Liver (tissue), 9 donors: ENCODE data around the gene C1orf52. TPM values are rescaled to one million over a fixed set of nuclear protein-coding genes. Genes with fewer than 3 reads are reported as not detected.

Experiments used
- DNase-seq: peaks from one replicate; pipeline ENCODE4 v3.0.0-alpha.2; 2017; ENCODE audit warnings: low spot score
- H3K27ac ChIP-seq, 2 donors: one replicate each; pipeline ENCODE4 v1.7.0; 2013; ENCODE audit warnings: inconsistent platforms in 2 of 2, low read length in 2 of 2, control low read depth in 1 of 2, low read depth in 1 of 2, mild to moderate bottlenecking in 1 of 2
- H3K27me3 ChIP-seq, 4 donors: one replicate each; pipeline versions ENCODE4 v1.6.1 to v1.7.0; 2013; ENCODE audit warnings: low read length in 3 of 4, inconsistent platforms in 1 of 4, mild to moderate bottlenecking in 1 of 4, moderate library complexity in 1 of 4; ENCODE audit not compliant: control insufficient read depth in 4 of 4, insufficient read depth in 4 of 4
- H3K36me3 ChIP-seq, 4 donors: one replicate each; pipeline versions ENCODE4 v1.6.1 to v1.7.0; 2013; ENCODE audit warnings: low read length in 3 of 4, mild to moderate bottlenecking in 3 of 4, low read depth in 1 of 4, moderate library complexity in 1 of 4; ENCODE audit not compliant: control insufficient read depth in 4 of 4, insufficient read depth in 3 of 4
- H3K4me1 ChIP-seq, 4 donors: one replicate each; pipeline versions ENCODE4 v1.6.1 to v1.7.0; 2013; ENCODE audit warnings: low read length in 3 of 4, mild to moderate bottlenecking in 3 of 4, moderate library complexity in 1 of 4; ENCODE audit not compliant: control insufficient read depth in 4 of 4, insufficient read depth in 4 of 4
- H3K4me3 ChIP-seq, 3 donors: one replicate each; pipeline versions ENCODE4 v1.6.1 to v1.7.0; 2013; ENCODE audit warnings: low read length in 3 of 3, control low read depth in 1 of 3, low read depth in 1 of 3, mild to moderate bottlenecking in 1 of 3
- H3K9ac ChIP-seq, 2 donors: one replicate each; pipeline ENCODE4 v1.7.0; 2013; ENCODE audit warnings: low read length in 2 of 2, mild to moderate bottlenecking in 2 of 2, moderate library complexity in 2 of 2, control low read depth in 1 of 2, low read depth in 1 of 2
- H3K9me3 ChIP-seq, 4 donors: one replicate each; pipeline versions ENCODE4 v1.6.1 to v1.7.0; 2013; ENCODE audit warnings: low read length in 3 of 4; ENCODE audit not compliant: control insufficient read depth in 4 of 4
- CTCF ChIP-seq: fragments of 150-350 bp; IDR thresholded peaks from 2 replicates; pipeline ENCODE4 v1.5.1; 2017; ENCODE audit warnings: improper control_type of control experiment, low read depth, low read length; ENCODE audit not compliant: missing input control
- EGR1 ChIP-seq, 2 donors: IDR thresholded peaks; 2 replicates each; pipeline ENCODE4 v1.6.1; 2016 to 2018; ENCODE audit warnings: antibody characterized with exemption in 2 of 2, low read depth in 2 of 2
- FOXA1 ChIP-seq: IDR thresholded peaks from 2 replicates; pipeline ENCODE4 v1.6.1; 2016; ENCODE audit warnings: antibody characterized with exemption
- FOXA2 ChIP-seq: IDR thresholded peaks from 2 replicates; pipeline ENCODE4 v1.6.1; 2016; ENCODE audit warnings: antibody characterized with exemption
- GABPA ChIP-seq, 2 donors: IDR thresholded peaks in 1 of 2; conservative IDR thresholded peaks in 1 of 2; 2 replicates each; pipeline ENCODE4 v1.6.1; 2016; ENCODE audit warnings: antibody characterized with exemption in 2 of 2, mild to moderate bottlenecking in 1 of 2, moderate library complexity in 1 of 2
- HNF4A ChIP-seq, 2 donors: conservative IDR thresholded peaks; 2 replicates each; pipeline ENCODE4 v1.6.1; 2016; ENCODE audit warnings: antibody characterized with exemption in 2 of 2, mild to moderate bottlenecking in 2 of 2
- HNF4G ChIP-seq: IDR thresholded peaks from 2 replicates; pipeline ENCODE4 v1.6.1; 2016; ENCODE audit warnings: antibody characterized with exemption
- JUND ChIP-seq, 2 donors: IDR thresholded peaks; 2 replicates each; pipeline ENCODE4 v1.6.1; 2016; ENCODE audit warnings: antibody characterized with exemption in 2 of 2
- NR2F2 ChIP-seq: IDR thresholded peaks from 2 replicates; pipeline ENCODE4 v1.6.1; 2016; ENCODE audit warnings: antibody characterized with exemption
- RAD21 ChIP-seq, 2 donors: IDR thresholded peaks; 2 replicates each; pipeline ENCODE4 v1.6.1; 2016; ENCODE audit warnings: antibody characterized with exemption in 2 of 2, mild to moderate bottlenecking in 2 of 2
- REST ChIP-seq: IDR thresholded peaks from 2 replicates; pipeline ENCODE4 v1.6.1; 2016; ENCODE audit warnings: antibody characterized with exemption, mild to moderate bottlenecking
- RXRA ChIP-seq, 2 donors: IDR thresholded peaks; 2 replicates each; pipeline ENCODE4 v1.6.1; 2017 to 2018; ENCODE audit warnings: antibody characterized with exemption in 2 of 2, mild to moderate bottlenecking in 1 of 2
- SP1 ChIP-seq: IDR thresholded peaks from 2 replicates; pipeline ENCODE4 v1.6.1; 2018; ENCODE audit warnings: antibody characterized with exemption, mild to moderate bottlenecking
- TAF1 ChIP-seq: conservative IDR thresholded peaks from 2 replicates; pipeline ENCODE4 v1.6.1; 2016; ENCODE audit warnings: antibody characterized with exemption, mild to moderate bottlenecking
- YY1 ChIP-seq: IDR thresholded peaks from 2 replicates; pipeline ENCODE4 v1.6.1; 2016; ENCODE audit warnings: antibody characterized with exemption, mild to moderate bottlenecking
- WGBS: extraction: QIAGEN DNeasy Blood & Tissue Kit; methylation state at CpG from one replicate; pipeline ENCODE4 v1.1.7; 2013; 5-methylcytosine and 5-hydroxymethylcytosine counted together
- polyA plus RNA-seq, 2 donors: library from polyadenylated mRNA; stranded (reverse) in 1 of 2; unstranded in 1 of 2; fragments of 200-250 nt in 1 of 2; fragments of >200 nt in 1 of 2; fragmentation: Nextera tagmentation in 1 of 2; extraction: Ambion mirVana in 1 of 2; gene quantifications; one replicate each; pipeline versions ENCODE4 v1.2.1 to v1.2.3, GENCODE V29; 2013 to 2015
- total RNA-seq, 2 donors: library from RNA; depleted of rRNA; stranded (reverse); fragments of >200 nt; gene quantifications; one replicate each; pipeline ENCODE4 v1.2.3, GENCODE V29; 2014
- TF ChIP-seq, protein P1 (sequence below): IDR thresholded peaks from 2 replicates; pipeline ENCODE4 v1.6.1; 2016; ENCODE audit warnings: antibody characterized with exemption
- TF ChIP-seq, protein P2 (sequence below): IDR thresholded peaks from 2 replicates; pipeline ENCODE4 v1.6.1; 2016; ENCODE audit warnings: antibody characterized with exemption
- TF ChIP-seq, protein P3 (sequence below): IDR thresholded peaks from 2 replicates; pipeline ENCODE4 v1.6.1; 2016; ENCODE audit warnings: antibody characterized with exemption
- donor health status: healthy.
- donor health status: healthy.
- donor health status: healthy.
- donor health status: healthy.
- donor health status: healthy.

C1orf52 gene
- total RNA-seq (1 to 10 TPM; 6.1 to 8.3 TPM), polyA plus RNA-seq (10 to 100 TPM in 1 of 2 donors, 1 to 10 TPM in 1; 6.2 to 10.9 TPM)

DNA sequence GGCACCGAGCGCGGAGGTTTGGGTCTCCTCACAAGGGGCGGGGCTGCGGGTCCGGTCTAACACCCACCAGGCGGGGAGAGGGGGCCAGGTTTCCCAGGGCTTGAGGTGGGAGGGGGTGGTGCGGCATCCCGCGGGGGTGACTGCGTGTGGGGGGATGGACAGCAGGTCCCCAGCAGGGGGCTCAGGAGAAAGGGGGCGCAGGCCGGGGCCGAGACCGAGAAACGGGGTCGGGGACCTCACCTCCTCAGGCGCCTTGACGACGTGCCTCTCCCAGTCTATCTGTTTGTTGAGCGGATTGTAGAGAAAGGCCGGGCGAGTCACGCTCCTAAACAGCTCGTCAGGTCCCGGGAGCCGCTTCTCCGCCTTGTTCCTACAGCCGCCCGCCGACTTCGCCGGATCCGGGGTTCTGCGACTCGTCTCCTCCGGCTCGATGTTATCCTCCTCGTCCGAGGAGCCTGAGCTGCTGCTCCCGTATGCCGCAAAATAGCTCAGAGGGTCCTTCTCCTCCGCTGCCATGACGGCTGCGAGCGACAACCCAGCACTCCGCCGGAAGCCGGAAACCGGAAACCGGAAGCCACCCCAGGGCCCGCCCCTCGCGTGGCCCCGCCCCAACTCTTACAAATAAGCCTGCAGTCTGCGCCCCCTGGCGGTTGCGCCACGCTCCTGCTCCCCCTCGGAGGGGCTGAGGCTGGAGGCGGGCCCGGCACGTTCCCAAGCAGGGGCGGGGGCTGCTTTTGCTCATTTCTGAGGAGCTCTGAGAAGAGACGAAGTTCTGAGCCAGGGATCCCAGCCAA is at the start of gene C1orf52:
Gene C1orf52, minus strand, starts transcription at position 545 of the 794 bp plus-strand sequence. Its CDS starts 29 bp downstream, at position 516.
- Histone ChIP-seq H3K4me1 (peaks cover 2 to 43% (median 28%) of the 10 kb centered on the region in 4 donors), H3K9ac (peak within 1 kb of the TSS; percentile 49 to 82), H3K36me3 (peaks cover 0 to 8% (median 5%) of the 10 kb centered on the region in 4 donors), H3K4me3 (peak within 1 kb of the TSS; percentile 89 to 93 (median 91)), H3K27me3 (no peaks in the 10 kb centered on the region), H3K27ac (peak within 1 kb of the TSS; percentile 12 to 63), H3K9me3 (no peaks in the 10 kb centered on the region)
- under 1% methylated on average over 65 of the region's 65 CpGs for WGBS
- DNase-seq = peak; percentile 98
- TF ChIP-seq SP1 = peak; percentile 65
- no peak for TF ChIP-seq FOXA2
- peak in 1 of 2 donors; percentile 22 for TF ChIP-seq RXRA (IDR thresholded peaks at IDR 0.05)
- TF ChIP-seq EGR1 (IDR thresholded peaks at IDR 0.05; ENCODE audit: low read depth in 2 of 2) = no peak
- TF ChIP-seq HNF4A (conservative IDR thresholded peaks at IDR 0.05) = no peak
- TF ChIP-seq YY1 = peak; percentile 95
- TF ChIP-seq FOXA1 = no peak
- TF ChIP-seq RAD21 (IDR thresholded peaks at IDR 0.05) = peak; percentile 76 to 85
- TF ChIP-seq HNF4G = no peak
- no peak for TF ChIP-seq JUND (IDR thresholded peaks at IDR 0.05)
- no peak for TF ChIP-seq NR2F2
- no peak for TF ChIP-seq REST
- no peak for TF ChIP-seq TAF1
- TF ChIP-seq, protein P1, sequence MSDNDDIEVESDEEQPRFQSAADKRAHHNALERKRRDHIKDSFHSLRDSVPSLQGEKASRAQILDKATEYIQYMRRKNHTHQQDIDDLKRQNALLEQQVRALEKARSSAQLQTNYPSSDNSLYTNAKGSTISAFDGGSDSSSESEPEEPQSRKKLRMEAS = peak; percentile 27
- peak; percentile 91 for TF ChIP-seq CTCF
- TF ChIP-seq, protein P2, sequence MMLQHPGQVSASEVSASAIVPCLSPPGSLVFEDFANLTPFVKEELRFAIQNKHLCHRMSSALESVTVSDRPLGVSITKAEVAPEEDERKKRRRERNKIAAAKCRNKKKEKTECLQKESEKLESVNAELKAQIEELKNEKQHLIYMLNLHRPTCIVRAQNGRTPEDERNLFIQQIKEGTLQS = no peak
- TF ChIP-seq GABPA (IDR thresholded peaks at IDR 0.05 in 1 of 2, conservative IDR thresholded peaks at IDR 0.05 in 1 of 2) = peak; percentile 97
- TF ChIP-seq, protein P3, sequence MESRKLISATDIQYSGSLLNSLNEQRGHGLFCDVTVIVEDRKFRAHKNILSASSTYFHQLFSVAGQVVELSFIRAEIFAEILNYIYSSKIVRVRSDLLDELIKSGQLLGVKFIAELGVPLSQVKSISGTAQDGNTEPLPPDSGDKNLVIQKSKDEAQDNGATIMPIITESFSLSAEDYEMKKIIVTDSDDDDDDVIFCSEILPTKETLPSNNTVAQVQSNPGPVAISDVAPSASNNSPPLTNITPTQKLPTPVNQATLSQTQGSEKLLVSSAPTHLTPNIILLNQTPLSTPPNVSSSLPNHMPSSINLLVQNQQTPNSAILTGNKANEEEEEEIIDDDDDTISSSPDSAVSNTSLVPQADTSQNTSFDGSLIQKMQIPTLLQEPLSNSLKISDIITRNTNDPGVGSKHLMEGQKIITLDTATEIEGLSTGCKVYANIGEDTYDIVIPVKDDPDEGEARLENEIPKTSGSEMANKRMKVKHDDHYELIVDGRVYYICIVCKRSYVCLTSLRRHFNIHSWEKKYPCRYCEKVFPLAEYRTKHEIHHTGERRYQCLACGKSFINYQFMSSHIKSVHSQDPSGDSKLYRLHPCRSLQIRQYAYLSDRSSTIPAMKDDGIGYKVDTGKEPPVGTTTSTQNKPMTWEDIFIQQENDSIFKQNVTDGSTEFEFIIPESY = no peak
